Peyer's patch (tissue), 4 donors: ENCODE data around the gene PDZD2. TPM values are rescaled to one million over a fixed set of nuclear protein-coding genes. Genes with fewer than 3 reads are reported as not detected.

Source experiments
- DNase-seq, 3 donors: peaks; one replicate each; pipeline ENCODE4 v3.0.0-alpha.2; 2017 to 2019
- H3K27ac ChIP-seq, 4 donors: fragments of 200-600 bp; sonication (generic); one replicate each; pipeline ENCODE4 v1.5.1; 2016 to 2019
- H3K27me3 ChIP-seq, 2 donors: fragments of 200-600 bp; sonication (generic); one replicate each; pipeline ENCODE4 v1.5.1; 2019
- H3K36me3 ChIP-seq, 3 donors: fragments of 200-600 bp; sonication (generic); one replicate each; pipeline ENCODE4 v1.5.1; 2016 to 2019
- H3K4me1 ChIP-seq, 4 donors: fragments of 200-600 bp; sonication (generic); one replicate each; pipeline ENCODE4 v1.5.1; 2016 to 2019
- H3K4me3 ChIP-seq, 4 donors: fragments of 200-600 bp; sonication (generic); 1 replicate in 3 of 4; 2 replicates in 1 of 4; pipeline ENCODE4 v1.5.1; 2016 to 2019; ENCODE audit warnings: mild to moderate bottlenecking in 1 of 4
- H3K9me3 ChIP-seq, 4 donors: fragments of 200-600 bp; sonication (generic); one replicate each; pipeline ENCODE4 v1.5.1; 2016 to 2019; ENCODE audit warnings: mild to moderate bottlenecking in 1 of 4
- CTCF ChIP-seq, 6 experiments: fragments of 450-650 bp in 4 of 6; fragments of 200-600 bp in 2 of 6; sonication (generic) in 1 of 6; IDR thresholded peaks; one replicate each; pipeline ENCODE4 v1.5.1; 2017 to 2019; ENCODE audit warnings: antibody characterized with exemption in 6 of 6, mild to moderate bottlenecking in 3 of 6, moderate library complexity in 1 of 6
- POLR2A ChIP-seq, 2 donors: fragments of 450-650 bp; IDR thresholded peaks; one replicate each; pipeline ENCODE4 v1.5.1; 2017; ENCODE audit warnings: antibody characterized with exemption in 2 of 2, mild to moderate bottlenecking in 2 of 2, moderate library complexity in 2 of 2
- total RNA-seq, 4 donors: library from RNA; depleted of rRNA; stranded (reverse); fragments of >200 nt; gene quantifications; one replicate each; pipeline ENCODE4 v1.1.0, GENCODE V29; 2016

Gene PDZD2
- total RNA-seq, 4 donors from 2014 or later = 0.53 to 7.4 (median 3.0) TPM

GRCh38 chr5:32055891-32056866 is 417.2 kb downstream of the PDZD2 start:
- H3K36me3 ChIP-seq = no peaks in the 10 kb centered on the region
- TF ChIP-seq POLR2A (IDR thresholded peaks at IDR 0.05) (no peak), CTCF (IDR thresholded peaks at IDR 0.05) (no peak)
- no peaks in the 10 kb centered on the region for H3K4me1 ChIP-seq
- DNase-seq = no peak
- H3K9me3 ChIP-seq = no peaks in the 10 kb centered on the region
- no peak overlapping the region for H3K4me3 ChIP-seq
- H3K27ac ChIP-seq = no peak overlapping the region
- H3K27me3 ChIP-seq = no peaks in the 10 kb centered on the region

- TF ChIP-seq POLR2A (IDR thresholded peaks at IDR 0.05) (no peak), CTCF (IDR thresholded peaks at IDR 0.05) (peak in 1 of 6 experiments; percentile 16)
Measured at GRCh38 chr5:32057187-32058096, 418.5 kb downstream of the PDZD2 start.

DNA sequence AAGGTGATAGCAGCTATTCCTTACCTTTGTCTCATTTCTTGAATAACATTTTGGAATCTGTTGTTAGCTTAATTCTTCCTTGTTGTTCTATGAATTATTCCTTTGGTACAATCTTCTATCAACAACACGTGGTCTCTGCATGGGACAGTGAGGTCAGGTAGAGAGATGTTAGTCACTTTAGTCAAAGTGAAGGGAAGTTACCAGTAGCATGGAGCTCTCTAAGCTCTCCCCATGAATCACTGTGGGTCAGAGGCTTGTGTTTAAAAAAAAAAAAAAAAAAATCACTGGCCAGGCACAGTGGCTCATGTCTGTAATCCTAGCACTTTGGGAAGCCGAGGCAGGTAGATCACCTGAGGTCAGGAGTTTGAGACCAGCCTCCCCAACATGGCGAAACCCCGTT is 419.2 kb downstream of the PDZD2 start:
- Histone ChIP-seq H3K4me3 (no peak overlapping the region), H3K36me3 (no peaks in the 10 kb centered on the region), H3K27ac (no peak overlapping the region), H3K27me3 (no peaks in the 10 kb centered on the region), H3K9me3 (no peaks in the 10 kb centered on the region), H3K4me1 (no peaks in the 10 kb centered on the region)
- DNase-seq = no peak
- TF ChIP-seq CTCF (IDR thresholded peaks at IDR 0.05) (no peak), POLR2A (IDR thresholded peaks at IDR 0.05) (no peak)

More at GRCh38 chr5:32057187-32058096, 418.5 kb downstream of the PDZD2 start:
- Histone ChIP-seq H3K27ac (no peak overlapping the region), H3K9me3 (no peaks in the 10 kb centered on the region), H3K4me1 (no peaks in the 10 kb centered on the region), H3K4me3 (no peak overlapping the region), H3K27me3 (no peaks in the 10 kb centered on the region), H3K36me3 (no peaks in the 10 kb centered on the region)
- no peak for DNase-seq

DNA sequence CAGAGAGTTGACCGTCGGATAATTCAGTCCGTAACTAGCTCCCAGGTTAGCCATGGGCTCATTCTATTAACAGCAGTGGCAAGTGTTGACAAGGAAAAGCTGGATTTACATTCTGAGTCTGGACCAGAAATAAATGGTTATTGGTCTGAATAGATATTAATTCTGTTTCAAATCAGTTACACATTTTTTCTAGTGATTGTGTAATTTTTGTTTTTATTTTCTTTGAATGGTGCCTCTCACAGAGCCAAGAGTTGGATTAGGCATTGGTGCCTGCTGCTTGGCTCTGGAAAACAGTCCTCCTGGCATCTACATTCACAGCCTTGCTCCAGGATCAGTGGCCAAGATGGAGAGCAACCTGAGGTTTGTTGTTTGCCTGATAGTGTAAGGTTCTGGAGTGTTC is 420.1 kb downstream of the PDZD2 start:
- H3K4me3 ChIP-seq = no peak overlapping the region
- DNase-seq = no peak
- H3K27ac ChIP-seq = no peak overlapping the region
- H3K27me3 ChIP-seq = no peaks in the 10 kb centered on the region
- no peaks in the 10 kb centered on the region for H3K4me1 ChIP-seq
- no peak for TF ChIP-seq POLR2A (IDR thresholded peaks at IDR 0.05)
- TF ChIP-seq CTCF (IDR thresholded peaks at IDR 0.05) = no peak
- no peaks in the 10 kb centered on the region for H3K36me3 ChIP-seq
- no peaks in the 10 kb centered on the region for H3K9me3 ChIP-seq

DNA sequence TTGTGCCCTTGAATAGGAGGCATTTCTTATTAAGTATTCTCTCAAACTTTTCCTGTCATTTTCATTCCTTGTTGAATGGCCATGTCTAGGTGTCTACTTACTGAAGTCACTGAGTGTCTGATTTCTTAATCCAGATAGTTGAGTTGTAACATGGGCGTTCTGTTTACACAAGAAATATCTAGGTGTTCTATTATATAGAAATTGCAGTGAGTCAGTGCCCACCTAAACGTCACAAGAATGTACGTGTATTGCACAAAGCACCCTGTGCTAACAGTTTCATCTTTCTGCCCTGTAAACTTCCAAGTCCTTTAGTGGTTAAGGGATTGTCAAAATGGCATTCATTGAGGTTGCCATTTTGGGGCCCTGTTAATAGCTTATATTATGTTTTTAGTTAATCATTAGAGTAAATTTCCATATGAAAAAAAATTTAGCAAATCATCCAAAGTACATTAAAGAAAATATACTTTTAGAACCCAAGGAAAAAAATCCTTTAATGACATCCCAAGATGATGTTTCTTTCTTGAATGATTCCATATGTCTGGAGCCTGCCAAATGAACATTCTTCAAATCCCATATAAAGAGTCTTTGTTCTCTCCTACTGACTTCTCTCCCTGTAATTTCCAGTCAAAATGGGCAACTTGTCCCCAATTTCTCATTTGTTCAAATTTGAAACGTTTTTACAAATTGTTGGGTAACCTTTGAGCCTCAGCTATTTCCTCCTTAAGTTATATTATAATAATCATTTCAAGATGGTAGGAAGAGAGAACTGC is 421.0 kb downstream of the PDZD2 start:
- Histone ChIP-seq H3K27me3 (no peaks in the 10 kb centered on the region), H3K9me3 (no peaks in the 10 kb centered on the region), H3K36me3 (no peaks in the 10 kb centered on the region), H3K4me1 (no peaks in the 10 kb centered on the region), H3K27ac (no peak overlapping the region), H3K4me3 (no peak overlapping the region)
- TF ChIP-seq POLR2A (IDR thresholded peaks at IDR 0.05) (no peak), CTCF (IDR thresholded peaks at IDR 0.05) (no peak)
- no peak for DNase-seq
